GM18861 (cell line): ENCODE data around the gene SLC25A3.
"Not testable (repeated sequence)": the region's sequence is repeated elsewhere in the genome, so short reads cannot be mapped to it uniquely, and the experiment has no call there.

Source experiments
- ATAC-seq: cut with Tn5 transposase; IDR thresholded peaks from one replicate; pipeline ENCODE4 v1.9.1; 2021; ENCODE audit not compliant: unreplicated experiment

Gene SLC25A3

GRCh38 chr12:98594050-98594835, 757 bp downstream of the SLC25A3 start:
- ATAC-seq = no peak

GRCh38 chr12:98595243-98595988, 1.9 kb downstream of the SLC25A3 start:
- ATAC-seq = no peak

- ATAC-seq = not testable (repeated sequence)
These were observed 3.8 kb downstream of the SLC25A3 start for GRCh38 chr12:98597313-98597712.

GRCh38 chr12:98601924-98602323, 8.4 kb downstream of the SLC25A3 start:
- no peak for ATAC-seq

GRCh38 chr12:98606359-98606988, 13.0 kb downstream of the SLC25A3 start:
- ATAC-seq = no peak

GRCh38 chr12:98610596-98610995, 17.1 kb downstream of the SLC25A3 start:
- no peak for ATAC-seq

GRCh38 chr12:98612696-98613334, 19.3 kb downstream of the SLC25A3 start:
- peak; percentile 91 for ATAC-seq

GRCh38 chr12:98618952-98619351, 25.5 kb downstream of the SLC25A3 start:
- ATAC-seq = no peak

- peak; percentile 96 for ATAC-seq
These were observed 42.3 kb downstream of the SLC25A3 start for GRCh38 chr12:98635657-98636323.

- ATAC-seq = no peak
These were observed 43.6 kb downstream of the SLC25A3 start for GRCh38 chr12:98637068-98637467.

GRCh38 chr12:98638009-98638408, 44.5 kb downstream of the SLC25A3 start:
- ATAC-seq = no peak

GRCh38 chr12:98639491-98639890, 46.0 kb downstream of the SLC25A3 start:
- ATAC-seq = no peak

- ATAC-seq = not testable (repeated sequence)
These were observed 49.3 kb downstream of the SLC25A3 start for GRCh38 chr12:98642801-98643200.

- peak; percentile 13 for ATAC-seq
These were observed 50.9 kb downstream of the SLC25A3 start for GRCh38 chr12:98644433-98644711.

- peak; percentile 84 for ATAC-seq
These were observed 51.5 kb downstream of the SLC25A3 start, which contains the start of the genes APAF1 and IKBIP for GRCh38 chr12:98644712-98645571. TSS of gene APAF1 (plus strand) at chr12:98645290. CDS start at chr12:98648360, 3,070 bp downstream. TSS of gene IKBIP (minus strand) at chr12:98644788. CDS start at chr12:98644701, 87 bp downstream.

- no peak for ATAC-seq
These were observed 52.1 kb downstream of the SLC25A3 start for GRCh38 chr12:98645572-98646067.

- no peak for ATAC-seq
These were observed 53.0 kb downstream of the SLC25A3 start for GRCh38 chr12:98646294-98647090.

- no peak for ATAC-seq
These were observed 57.8 kb downstream of the SLC25A3 start for GRCh38 chr12:98651328-98651727.
